ENCODE data around the gene GBA2.

GBA2 gene

GRCh38 chr9:35763803-35764202 is 14.8 kb upstream of the GBA2 start:
- DNase-seq: no peak

DNA sequence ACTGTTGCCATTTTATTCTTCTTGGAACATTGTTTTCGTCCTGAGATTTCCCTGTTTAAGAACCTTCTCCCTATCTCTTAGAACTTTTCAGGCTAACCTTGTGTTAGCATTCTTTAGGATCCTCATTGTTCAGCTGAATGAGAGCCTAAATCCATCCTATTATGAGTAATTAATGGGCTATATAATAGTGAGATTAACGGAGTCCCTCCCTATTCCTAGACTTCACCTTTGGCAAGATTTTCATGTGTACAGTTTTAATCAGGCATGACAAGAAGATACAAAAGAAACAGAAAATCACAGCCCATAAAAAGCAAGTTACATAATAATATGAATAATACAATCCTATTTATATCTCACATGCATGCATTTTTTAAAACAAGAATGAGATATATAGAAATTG is 14.2 kb upstream of the GBA2 start:
- no peak for DNase-seq

DNA sequence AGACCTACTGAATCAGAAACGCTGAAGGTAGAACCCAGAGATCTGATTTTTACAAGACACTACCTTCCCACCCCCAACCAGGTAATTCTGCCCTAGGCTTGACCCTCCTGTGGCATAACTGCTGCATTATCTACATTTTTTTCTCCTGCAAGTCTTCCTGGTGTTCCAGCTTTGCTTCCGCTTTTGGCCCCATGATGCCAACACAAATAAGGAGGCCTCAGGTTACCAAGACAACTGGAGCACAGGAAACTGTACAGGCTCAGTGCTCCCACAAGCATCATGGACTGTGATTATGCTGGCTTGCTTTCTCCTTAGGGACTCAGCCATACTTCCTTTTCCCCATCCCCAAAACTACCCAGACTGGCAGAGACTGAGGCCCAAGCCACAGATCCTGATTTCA is 11.6 kb upstream of the GBA2 start:
- DNase-seq: no peak

- no peak for DNase-seq
Measured at GRCh38 chr9:35759795-35760194, 10.8 kb upstream of the GBA2 start.

DNA sequence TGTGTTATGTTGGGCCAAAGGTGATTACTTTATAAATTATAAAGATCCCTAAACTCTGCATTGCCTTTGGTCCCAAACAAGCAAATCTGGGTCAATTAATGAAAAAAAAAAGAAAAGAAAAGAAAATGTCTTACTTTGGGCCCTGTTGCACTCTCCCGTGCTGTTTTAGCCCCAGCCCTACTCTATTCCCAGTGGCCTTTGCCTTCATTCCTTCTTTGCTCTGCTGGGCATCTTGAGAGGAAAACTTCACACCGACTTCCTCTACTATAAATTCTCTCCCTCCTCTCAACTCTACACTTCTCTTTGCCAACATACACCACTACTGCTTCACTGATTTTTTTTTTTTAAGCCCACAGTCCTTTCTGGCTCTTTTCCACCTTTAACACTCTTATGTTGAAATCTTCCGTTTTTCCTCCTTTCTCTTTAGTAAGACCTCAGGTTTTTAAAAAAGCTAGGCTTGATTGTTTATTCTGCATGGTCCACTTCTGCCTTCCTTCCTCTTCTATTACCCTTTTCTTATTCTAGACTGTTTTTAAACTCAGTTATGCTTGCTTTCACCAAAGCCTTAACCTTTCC is 9.5 kb upstream of the GBA2 start:
- no peak for DNase-seq

DNA sequence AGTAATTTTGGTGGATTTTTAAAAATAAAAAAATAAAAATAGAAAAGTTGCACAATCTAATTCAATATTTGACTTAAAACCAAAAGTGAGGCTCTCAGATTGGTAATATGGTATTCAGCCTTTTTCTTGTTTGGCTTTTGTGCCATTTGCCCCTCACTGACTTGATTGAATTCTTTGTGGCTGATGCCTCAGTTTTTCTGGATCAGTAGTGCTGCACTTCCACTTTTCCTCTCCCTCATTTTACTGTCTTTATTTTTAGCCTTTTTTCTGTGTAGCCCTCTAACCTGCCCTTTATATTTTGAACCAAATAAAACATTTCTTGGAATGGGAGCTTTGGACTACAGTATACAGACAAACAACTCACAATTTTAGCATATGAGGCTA is 8.9 kb upstream of the GBA2 start:
- no peak for DNase-seq

DNA sequence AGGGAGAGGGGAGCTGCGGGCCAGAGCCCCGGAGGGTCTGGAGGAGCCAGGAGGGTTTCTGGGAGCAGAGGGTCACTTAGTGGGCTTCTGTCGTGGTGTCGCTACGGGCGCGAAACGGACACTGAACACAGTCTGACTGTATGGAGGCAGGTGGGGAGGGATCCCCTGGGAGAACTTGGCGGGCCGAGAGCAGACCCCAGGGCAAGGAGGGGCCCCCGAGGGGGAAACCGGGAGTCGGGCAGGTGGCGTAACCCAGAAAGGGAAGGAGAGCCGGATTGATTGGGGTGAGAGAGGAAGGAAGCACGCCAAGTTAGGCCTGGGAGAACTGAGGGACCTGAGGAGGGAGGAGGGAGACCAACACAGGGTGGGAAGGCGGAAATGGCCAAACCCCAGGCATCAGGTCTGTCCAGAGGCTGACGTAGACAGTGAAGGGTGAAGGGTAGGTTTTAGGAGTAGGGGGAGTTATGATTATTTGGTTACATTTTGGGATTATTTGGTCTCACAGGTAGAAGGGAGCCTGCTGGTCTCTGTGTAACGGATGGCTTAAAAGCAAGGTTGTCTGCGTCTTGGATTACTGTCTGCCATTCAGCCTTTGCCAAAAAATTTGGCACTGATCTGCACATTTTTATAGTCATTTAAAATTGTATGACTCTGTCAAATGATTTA is 8.3 kb upstream of the GBA2 start:
- DNase-seq: no peak

DNA sequence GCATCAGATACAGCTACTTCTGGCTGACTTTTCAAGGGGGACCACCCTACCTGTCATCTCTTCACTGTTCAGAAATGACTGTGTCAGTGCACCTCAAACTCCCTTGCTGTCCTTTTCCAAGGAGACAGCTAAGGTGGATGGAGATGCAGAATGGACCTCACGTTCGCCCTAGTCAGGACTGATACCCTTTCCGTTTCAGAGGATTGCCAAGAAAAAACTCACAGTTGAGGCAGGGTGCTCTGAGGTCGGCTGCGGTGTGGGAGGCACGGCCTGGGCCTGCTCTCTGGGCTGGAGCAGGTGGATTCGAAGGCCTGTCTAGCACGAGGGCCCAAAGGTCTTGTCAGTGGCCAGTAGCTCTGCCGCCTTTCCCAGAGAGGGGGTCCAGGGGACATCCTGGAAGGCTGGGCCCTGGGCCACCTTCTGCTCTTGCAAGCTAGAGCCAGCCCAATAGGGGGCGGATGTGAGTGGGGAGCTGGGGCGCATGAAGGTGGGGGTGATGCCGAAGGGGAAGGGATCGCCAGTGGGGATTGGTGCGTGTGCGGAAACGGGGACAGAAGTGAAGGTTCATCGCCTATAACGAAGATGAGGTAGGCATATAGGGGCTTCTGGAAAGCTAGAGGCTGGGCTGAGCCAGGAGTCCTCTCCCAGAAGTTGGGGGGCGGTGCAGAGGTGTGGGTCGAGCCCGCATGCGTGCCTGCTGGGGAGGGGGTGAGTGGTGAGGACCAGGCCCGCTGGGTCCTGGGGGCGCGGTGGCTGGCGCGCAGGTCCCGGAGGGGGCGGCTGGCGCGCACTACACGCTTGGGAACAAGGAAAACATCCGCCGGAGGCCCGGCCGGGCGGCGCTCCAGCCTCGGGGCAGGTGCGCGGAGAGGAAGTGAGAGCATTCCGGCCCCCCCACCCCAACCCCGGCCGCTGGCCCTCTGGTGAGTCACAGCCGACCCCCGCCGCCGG is 7.5 kb upstream of the GBA2 start:
- no peak for DNase-seq

- DNase-seq: no peak
Measured at GRCh38 chr9:35755071-35755470, 6.0 kb upstream of the GBA2 start.

DNA sequence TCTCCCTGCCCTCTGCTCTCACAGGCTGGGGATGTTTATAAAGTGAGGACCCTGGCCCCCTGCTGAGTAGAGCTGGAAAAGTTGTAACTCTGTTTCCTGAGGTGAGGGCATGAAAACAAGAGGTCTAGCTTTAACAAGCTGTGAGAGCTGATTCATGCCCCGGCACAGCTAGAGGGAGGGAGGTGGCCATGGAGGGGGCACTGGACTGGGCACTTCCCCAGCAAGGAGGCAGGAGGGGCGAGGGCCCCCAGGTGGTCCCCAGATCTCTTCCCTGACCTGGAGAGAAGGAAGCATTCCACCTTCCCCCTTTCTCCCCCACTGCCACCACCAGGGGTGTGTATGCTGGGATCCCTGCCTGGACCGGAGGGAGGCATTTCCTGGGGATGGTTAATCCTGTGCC is 5.2 kb upstream of the GBA2 start, which contains the start of gene MSMP:
Gene MSMP, minus strand, starts transcription at position 13 of the 400 bp plus-strand sequence. CDS start 147 bp downstream, outside the sequence.
- no peak for DNase-seq

DNA sequence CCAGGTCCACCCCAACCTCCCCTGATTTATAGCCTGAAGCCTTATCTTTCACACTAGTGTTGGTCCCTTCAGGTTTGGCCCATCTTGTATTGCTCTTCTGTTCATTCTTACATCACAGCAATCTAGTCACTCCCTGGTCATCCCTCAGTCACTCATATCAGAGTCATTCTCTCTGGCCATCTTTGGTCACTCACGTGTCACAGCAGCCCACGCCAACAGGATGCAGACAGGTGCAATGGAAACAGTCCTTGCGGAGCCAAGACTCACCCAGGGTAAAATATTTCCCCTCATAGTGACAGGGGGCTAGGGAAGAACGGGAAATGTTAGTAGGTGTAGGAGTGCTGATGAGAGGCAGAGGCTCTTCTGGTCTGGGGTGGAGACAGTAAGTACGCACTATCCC is 4.4 kb upstream of the GBA2 start:
- no peak for DNase-seq

- no peak for DNase-seq
Measured at GRCh38 chr9:35750256-35750531, 1.2 kb upstream of the GBA2 start.

- no peak for DNase-seq
Measured at GRCh38 chr9:35749515-35750255, 657 bp upstream of the GBA2 start.

GRCh38 chr9:35748242-35748857 is 678 bp downstream of the GBA2 start:
- DNase-seq: no peak

GRCh38 chr9:35746583-35746982 is 2.4 kb downstream of the GBA2 start:
- DNase-seq: no peak

GRCh38 chr9:35745569-35745968 is 3.5 kb downstream of the GBA2 start:
- DNase-seq: no peak

DNA sequence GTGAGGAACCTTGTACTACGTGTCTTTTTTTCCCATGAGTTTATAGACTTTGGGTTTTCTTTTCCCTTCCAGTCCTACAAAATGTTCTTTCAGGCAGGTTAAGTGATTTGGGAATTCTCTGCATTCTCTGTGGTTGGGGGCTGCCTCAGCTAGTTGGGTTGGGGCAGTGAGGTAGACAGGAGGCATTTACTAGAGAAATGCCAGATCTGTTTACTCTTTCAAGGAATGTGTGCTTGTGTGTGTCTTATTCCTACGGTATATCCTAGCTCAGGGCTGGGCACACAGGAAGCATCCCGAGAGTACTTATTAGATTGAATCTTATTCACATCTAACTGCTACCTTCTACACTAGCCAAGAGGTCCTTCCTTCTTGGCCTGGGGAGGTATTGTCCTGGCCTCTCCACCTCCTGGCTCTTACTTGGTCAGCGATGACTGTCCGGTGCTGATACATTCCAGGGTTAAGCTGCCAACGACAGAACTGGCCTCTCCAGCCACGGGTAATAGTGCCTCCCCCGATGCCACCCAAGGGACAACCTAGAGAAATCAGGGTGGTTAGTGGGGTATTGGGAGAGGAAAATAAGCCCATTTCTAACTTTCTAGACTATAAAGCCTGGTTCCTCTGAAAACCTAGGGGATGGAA is 5.0 kb downstream of the GBA2 start:
- no peak for DNase-seq

GRCh38 chr9:35743452-35743851 is 5.6 kb downstream of the GBA2 start:
- no peak for DNase-seq

DNA sequence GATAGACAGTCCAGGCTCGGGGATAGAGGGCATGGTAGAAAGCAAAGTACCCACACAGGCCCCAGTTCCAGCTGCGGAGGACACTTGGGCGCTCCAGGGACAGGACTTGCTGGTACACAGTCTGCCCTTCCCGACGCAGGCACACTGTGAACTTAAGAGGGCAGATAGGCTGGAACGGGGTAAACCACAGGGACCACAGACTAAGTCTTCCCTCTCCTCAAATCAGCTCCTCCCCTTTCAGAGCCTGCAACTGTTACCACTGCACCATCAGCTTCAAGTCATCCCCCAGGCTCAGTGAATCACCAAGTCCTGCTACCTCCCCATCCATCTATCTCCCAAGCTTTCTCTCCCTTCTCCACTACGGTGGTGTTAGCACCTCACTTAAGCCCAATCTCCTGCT is 7.3 kb downstream of the GBA2 start:
- no peak for DNase-seq

- DNase-seq: no peak
Measured at GRCh38 chr9:35740243-35740642, 8.8 kb downstream of the GBA2 start.

GRCh38 chr9:35738924-35739323 is 10.1 kb downstream of the GBA2 start:
- DNase-seq: no peak

DNA sequence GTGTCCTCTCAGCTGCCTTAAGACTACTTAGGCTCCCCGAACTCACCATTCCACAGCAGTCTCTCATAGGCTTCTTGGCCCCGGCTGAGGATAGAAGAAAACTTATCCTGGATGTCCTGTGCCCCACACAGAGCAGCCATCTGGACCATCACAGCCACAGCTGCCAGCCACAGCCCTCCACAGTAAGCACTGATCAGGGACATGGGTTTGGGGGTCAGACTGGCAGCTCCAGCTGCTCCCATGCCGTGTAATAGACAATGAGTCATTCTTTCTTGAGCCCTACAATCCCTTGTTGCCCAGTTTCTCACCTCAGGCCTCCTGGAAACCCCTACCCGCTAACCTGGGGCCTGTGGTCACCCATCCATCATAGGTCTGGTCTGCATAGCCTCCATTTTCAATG is 10.8 kb downstream of the GBA2 start:
- no peak for DNase-seq

DNA sequence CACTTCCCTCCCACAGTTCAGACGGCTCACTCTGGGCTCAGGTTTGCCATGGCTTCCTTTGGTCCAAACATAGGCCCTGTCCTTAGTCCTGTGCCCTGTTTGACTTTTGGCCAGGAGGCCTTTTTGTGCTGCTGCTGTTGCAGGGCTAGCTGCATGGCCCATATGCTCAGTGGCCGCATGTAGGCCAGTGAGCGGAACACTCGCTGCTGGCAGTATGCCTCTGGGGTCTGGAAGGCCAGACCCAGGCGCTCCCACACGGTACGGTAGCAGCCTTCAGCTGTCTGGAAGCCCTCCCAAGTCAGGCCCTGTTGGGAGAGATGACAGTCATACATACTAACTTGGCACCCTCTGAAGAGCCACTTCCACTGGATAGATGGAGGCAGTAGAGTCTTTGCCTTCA is 11.9 kb downstream of the GBA2 start:
- DNase-seq: no peak

Data from inflammatory macrophage treated with lipopolysaccharide for 4 hours (primary cell).